Testis (tissue), 2 donors: ENCODE results near the gene YBEY.

Experiments
- POLR2A ChIP-seq: fragments of 450-650 bp; IDR thresholded peaks from one replicate; pipeline ENCODE4 v1.6.1; 2017; ENCODE audit warnings: antibody characterized with exemption, mild to moderate bottlenecking, moderate library complexity
- TF ChIP-seq, protein P1 (sequence below), 3 experiments: fragments of 450-650 bp in 2 of 3; fragments of 200-600 bp in 1 of 3; sonication (generic) in 1 of 3; IDR thresholded peaks; one replicate each; pipeline ENCODE4 v1.5.1; 2016 to 2019; ENCODE audit warnings: antibody characterized with exemption in 3 of 3, mild to moderate bottlenecking in 2 of 3, moderate library complexity in 1 of 3

DNA sequence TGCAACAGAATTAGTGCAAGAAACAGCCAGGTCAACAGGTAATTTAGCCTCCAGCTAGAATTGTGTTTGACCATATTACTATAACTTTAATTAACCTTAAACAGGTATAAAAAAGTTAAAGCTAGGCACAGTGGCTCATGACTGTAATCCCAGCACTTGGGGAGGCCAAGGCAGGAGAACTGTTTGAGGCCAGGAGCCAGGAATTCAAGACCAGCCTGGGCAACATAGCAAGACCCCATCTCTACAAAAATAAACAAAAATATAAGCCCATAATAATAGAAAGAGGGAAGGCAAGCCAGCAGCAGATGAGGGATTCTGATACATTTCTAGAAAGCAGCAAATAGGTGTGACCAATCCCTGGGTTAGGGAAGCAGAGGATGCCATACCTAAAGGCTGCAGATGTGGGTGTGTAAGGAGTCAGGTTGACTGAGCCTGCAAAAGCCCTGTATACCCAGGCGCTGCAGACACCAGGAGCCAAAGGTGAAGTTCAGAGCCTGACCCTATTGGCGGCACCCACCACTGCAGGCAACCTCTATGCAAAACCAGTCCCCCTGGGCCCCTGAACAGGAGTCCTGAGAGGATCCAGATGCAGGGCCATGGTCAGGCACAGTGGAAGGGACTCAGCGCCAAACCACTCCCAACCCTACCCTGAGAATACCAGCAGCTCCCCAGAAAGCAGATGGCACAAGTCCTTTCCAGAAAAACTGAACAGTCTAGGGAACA is 38.3 kb upstream of the YBEY start:
- TF ChIP-seq, protein P1, sequence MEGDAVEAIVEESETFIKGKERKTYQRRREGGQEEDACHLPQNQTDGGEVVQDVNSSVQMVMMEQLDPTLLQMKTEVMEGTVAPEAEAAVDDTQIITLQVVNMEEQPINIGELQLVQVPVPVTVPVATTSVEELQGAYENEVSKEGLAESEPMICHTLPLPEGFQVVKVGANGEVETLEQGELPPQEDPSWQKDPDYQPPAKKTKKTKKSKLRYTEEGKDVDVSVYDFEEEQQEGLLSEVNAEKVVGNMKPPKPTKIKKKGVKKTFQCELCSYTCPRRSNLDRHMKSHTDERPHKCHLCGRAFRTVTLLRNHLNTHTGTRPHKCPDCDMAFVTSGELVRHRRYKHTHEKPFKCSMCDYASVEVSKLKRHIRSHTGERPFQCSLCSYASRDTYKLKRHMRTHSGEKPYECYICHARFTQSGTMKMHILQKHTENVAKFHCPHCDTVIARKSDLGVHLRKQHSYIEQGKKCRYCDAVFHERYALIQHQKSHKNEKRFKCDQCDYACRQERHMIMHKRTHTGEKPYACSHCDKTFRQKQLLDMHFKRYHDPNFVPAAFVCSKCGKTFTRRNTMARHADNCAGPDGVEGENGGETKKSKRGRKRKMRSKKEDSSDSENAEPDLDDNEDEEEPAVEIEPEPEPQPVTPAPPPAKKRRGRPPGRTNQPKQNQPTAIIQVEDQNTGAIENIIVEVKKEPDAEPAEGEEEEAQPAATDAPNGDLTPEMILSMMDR (IDR thresholded peaks at IDR 0.05), result no peak
- TF ChIP-seq POLR2A, result no peak
